ENCODE measurements around the gene PPP2R2D. TPM values are rescaled to one million over a fixed set of nuclear protein-coding genes. Genes with fewer than 3 reads are reported as not detected.

PPP2R2D gene
- total RNA-seq, 2 donors from 2014 or later: 27.0 to 47.4 TPM

- Mint-ChIP-seq H3K4me1 (ENCODE audit: low read depth in 2 of 2) (no peaks in the 10 kb centered on the region), H3K4me3 (no peak overlapping the region), H3K9me3 (no peaks in the 10 kb centered on the region), H3K36me3 (no peaks in the 10 kb centered on the region), H3K27ac (no peak overlapping the region), H3K27me3 (no peaks in the 10 kb centered on the region)
- ATAC-seq (peak in 1 of 2 donors; percentile 48), DNase-seq (ENCODE audit: low spot score) (no peak)
Measured at GRCh38 chr10:132001238-132001972, 100.6 kb downstream of the PPP2R2D start.

- H3K27me3 Mint-ChIP-seq: peaks cover 0 to 3% of the 10 kb centered on the region in 2 donors
- DNase-seq (ENCODE audit: low spot score) (no peak), ATAC-seq (no peak)
- no peak overlapping the region for H3K27ac Mint-ChIP-seq
- H3K9me3 Mint-ChIP-seq: no peaks in the 10 kb centered on the region
- H3K4me1 Mint-ChIP-seq (ENCODE audit: low read depth in 2 of 2): no peaks in the 10 kb centered on the region
- no peaks in the 10 kb centered on the region for H3K36me3 Mint-ChIP-seq
- H3K4me3 Mint-ChIP-seq: no peak overlapping the region
Measured at GRCh38 chr10:132002004-132002403, 101.2 kb downstream of the PPP2R2D start.

GRCh38 chr10:132003282-132003924 is 102.6 kb downstream of the PPP2R2D start:
- DNase-seq (ENCODE audit: low spot score) (no peak), ATAC-seq (no peak)
- H3K9me3 Mint-ChIP-seq: no peaks in the 10 kb centered on the region
- no peaks in the 10 kb centered on the region for H3K4me1 Mint-ChIP-seq (ENCODE audit: low read depth in 2 of 2)
- no peaks in the 10 kb centered on the region for H3K36me3 Mint-ChIP-seq
- H3K4me3 Mint-ChIP-seq: no peak overlapping the region
- H3K27ac Mint-ChIP-seq: no peak overlapping the region
- H3K27me3 Mint-ChIP-seq: peaks cover 0 to 7% of the 10 kb centered on the region in 2 donors

- Mint-ChIP-seq H3K27ac (no peak overlapping the region), H3K36me3 (no peaks in the 10 kb centered on the region), H3K9me3 (no peaks in the 10 kb centered on the region), H3K4me3 (no peak overlapping the region), H3K27me3 (peaks cover 5 to 12% of the 10 kb centered on the region in 2 donors), H3K4me1 (ENCODE audit: low read depth in 2 of 2) (no peaks in the 10 kb centered on the region)
- ATAC-seq (no peak), DNase-seq (ENCODE audit: low spot score) (no peak)
Measured at GRCh38 chr10:132004052-132004451, 103.2 kb downstream of the PPP2R2D start.

GRCh38 chr10:132005147-132005546 is 104.3 kb downstream of the PPP2R2D start:
- Mint-ChIP-seq H3K9me3 (no peaks in the 10 kb centered on the region), H3K4me1 (ENCODE audit: low read depth in 2 of 2) (no peaks in the 10 kb centered on the region), H3K27me3 (peaks cover 16 to 18% of the 10 kb centered on the region in 2 donors), H3K36me3 (no peaks in the 10 kb centered on the region), H3K4me3 (no peak overlapping the region), H3K27ac (no peak overlapping the region)
- ATAC-seq (no peak), DNase-seq (ENCODE audit: low spot score) (no peak)

GRCh38 chr10:132006966-132007365 is 106.2 kb downstream of the PPP2R2D start:
- Mint-ChIP-seq H3K27me3 (peaks cover 22 to 26% of the 10 kb centered on the region in 2 donors), H3K36me3 (no peaks in the 10 kb centered on the region), H3K4me3 (no peak overlapping the region), H3K9me3 (no peaks in the 10 kb centered on the region), H3K27ac (no peak overlapping the region), H3K4me1 (ENCODE audit: low read depth in 2 of 2) (no peaks in the 10 kb centered on the region)
- no peak for ATAC-seq
- no peak for DNase-seq (ENCODE audit: low spot score)

- ATAC-seq: no peak
- no peaks in the 10 kb centered on the region for H3K4me1 Mint-ChIP-seq (ENCODE audit: low read depth in 2 of 2)
- no peaks in the 10 kb centered on the region for H3K36me3 Mint-ChIP-seq
- peaks cover 22 to 26% of the 10 kb centered on the region in 2 donors for H3K27me3 Mint-ChIP-seq
- DNase-seq (ENCODE audit: low spot score): no peak
- H3K27ac Mint-ChIP-seq: no peak overlapping the region
- no peak overlapping the region for H3K4me3 Mint-ChIP-seq
- no peaks in the 10 kb centered on the region for H3K9me3 Mint-ChIP-seq
Measured at GRCh38 chr10:132007681-132008080, 106.9 kb downstream of the PPP2R2D start.

Other genes starting within 250 kb of the PPP2R2D start
- gene BNIP3, start 80.9 kb downstream of the PPP2R2D start, total RNA-seq: 10 to 100 TPM; 20.5 to 82.2 TPM
- gene JAKMIP3, start 164.9 kb downstream of the PPP2R2D start, total RNA-seq: under 1 TPM in 1 of 2 donors, not detected in 1; 0.05 TPM

Data from natural killer cell treated with Interleukin-12 subunit alpha and Interleukin-12 subunit beta and Interleukin-15 and Interleukin-18, amount 100 ng/mL, for 72 hours (primary cell).